SW480 (cell line): ENCODE measurements around the gene HSD17B13.
"Not testable (repeated sequence)": the region's sequence is repeated elsewhere in the genome, so short reads cannot be mapped to it uniquely, and the experiment has no call there.

Source experiments
- DNase-seq: peaks from one replicate; pipeline ENCODE4 v3.0.0-alpha.2; 2016; ENCODE audit warnings: low spot score

HSD17B13 gene

GRCh38 chr4:87315000-87315399 is 7.7 kb downstream of the HSD17B13 start:
- DNase-seq: not testable (repeated sequence)

DNA sequence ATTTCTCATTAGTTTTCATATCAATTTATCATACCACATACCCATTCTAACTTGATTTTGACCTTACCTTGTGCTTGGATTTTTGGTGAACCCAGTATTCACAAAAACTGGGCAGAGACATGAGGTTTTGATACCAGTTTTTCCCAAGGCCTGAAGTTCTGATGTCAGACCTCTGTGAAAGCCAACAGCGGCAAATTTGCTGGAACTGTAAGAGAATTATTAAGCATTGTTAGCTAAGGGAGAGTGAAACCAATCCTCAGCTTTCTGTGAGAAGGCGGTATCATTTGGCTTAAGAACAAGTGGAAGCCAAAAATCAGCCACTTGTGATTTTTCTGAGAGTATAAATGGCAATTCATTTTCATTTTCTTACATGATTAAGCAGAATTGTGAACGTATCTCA is 8.9 kb downstream of the HSD17B13 start:
- no peak for DNase-seq

DNA sequence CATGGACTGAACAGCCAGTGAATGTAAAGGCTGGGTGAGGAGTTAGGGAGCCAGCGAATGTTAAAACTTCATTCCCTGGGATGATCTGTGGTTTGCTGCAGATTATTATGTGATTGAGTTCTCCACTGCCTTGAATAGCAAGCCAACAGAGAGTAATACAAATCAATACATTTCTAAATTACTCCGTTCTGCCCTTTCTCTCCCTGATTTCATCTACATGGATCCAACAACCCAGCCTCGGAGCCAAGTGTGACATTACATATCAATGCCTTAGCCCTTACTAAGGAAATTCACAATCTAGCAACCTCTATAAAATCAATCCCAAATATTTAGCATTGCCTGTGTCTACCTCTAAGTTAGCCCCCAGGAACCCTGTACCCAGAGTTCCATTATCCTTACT is 11.0 kb downstream of the HSD17B13 start:
- no peak for DNase-seq

- DNase-seq: no peak
Observed at GRCh38 chr4:87310691-87311335, 11.9 kb downstream of the HSD17B13 start.

- DNase-seq: no peak
Observed at GRCh38 chr4:87309625-87310024, 13.1 kb downstream of the HSD17B13 start.

GRCh38 chr4:87306056-87306455 is 16.6 kb downstream of the HSD17B13 start:
- no peak for DNase-seq

DNA sequence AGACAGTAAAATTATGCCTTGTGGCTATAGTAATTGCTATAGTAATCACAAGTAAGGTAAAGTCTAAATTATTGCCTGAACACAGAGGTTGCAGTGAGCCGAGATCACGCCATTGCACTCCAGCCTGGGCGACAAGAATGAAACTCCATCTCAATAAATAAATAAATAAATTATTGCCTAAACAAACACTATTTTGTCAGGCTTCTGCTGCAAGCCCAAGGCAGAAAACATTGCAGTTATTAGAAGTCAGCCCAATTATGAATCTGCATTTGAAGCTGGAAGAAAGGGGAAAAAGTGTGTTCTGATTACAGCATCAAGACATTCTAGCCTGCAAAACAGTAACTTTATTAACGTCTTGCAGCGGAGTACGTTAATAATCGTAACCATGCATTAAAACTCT is 17.1 kb downstream of the HSD17B13 start:
- no peak for DNase-seq

GRCh38 chr4:87304745-87305432 is 17.8 kb downstream of the HSD17B13 start:
- DNase-seq: no peak

- no peak for DNase-seq
Observed at GRCh38 chr4:87299898-87300297, 22.8 kb downstream of the HSD17B13 start.

DNA sequence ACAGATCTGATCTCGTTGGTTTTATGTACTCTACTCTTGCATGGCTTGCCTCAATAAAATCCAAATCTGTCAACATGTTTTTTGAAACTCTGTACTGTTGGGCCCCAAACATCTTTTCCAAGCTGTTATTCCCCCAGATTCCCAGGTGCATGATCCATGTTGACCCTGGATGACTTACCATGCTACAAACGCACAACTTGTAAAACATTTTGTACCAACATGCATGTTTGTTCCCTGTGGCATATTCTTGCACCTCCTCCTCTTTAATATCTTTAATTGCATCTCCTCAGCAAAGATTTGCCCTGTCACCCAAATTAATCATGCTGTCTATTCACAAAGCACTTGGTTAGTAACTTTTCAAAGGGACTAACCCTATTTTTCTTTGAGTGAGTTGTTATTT is 24.3 kb downstream of the HSD17B13 start:
- DNase-seq: no peak

- not testable (repeated sequence) for DNase-seq
Observed at GRCh38 chr4:87294911-87295310, 27.8 kb downstream of the HSD17B13 start.

GRCh38 chr4:87293889-87294288 is 28.8 kb downstream of the HSD17B13 start:
- not testable (repeated sequence) for DNase-seq

- no peak for DNase-seq
Observed at GRCh38 chr4:87286970-87287369, 35.7 kb downstream of the HSD17B13 start.

- not testable (repeated sequence) for DNase-seq
Observed at GRCh38 chr4:87284268-87284667, 38.4 kb downstream of the HSD17B13 start.

DNA sequence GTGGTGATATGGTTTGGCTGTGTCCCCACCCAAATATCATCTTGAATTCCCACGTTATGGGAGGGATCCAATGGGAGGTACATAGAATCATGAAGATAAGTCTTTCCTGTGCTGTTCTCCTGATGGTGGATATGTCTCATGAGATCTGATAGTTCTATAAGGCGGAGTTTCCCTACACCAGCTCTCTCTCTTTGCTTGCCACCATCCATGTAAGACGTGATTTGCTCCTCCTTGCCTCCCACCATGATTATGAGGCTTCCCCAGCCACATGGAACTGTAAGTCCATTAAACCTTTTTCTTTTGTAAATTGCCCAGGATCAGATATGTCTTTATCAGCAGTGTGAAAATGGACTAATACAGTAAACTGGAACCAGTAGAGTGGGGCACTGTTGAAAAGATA is 39.5 kb downstream of the HSD17B13 start:
- no peak for DNase-seq

GRCh38 chr4:87281603-87282002 is 41.1 kb downstream of the HSD17B13 start:
- DNase-seq: no peak

GRCh38 chr4:87278335-87278794 is 44.3 kb downstream of the HSD17B13 start:
- DNase-seq: no peak

DNA sequence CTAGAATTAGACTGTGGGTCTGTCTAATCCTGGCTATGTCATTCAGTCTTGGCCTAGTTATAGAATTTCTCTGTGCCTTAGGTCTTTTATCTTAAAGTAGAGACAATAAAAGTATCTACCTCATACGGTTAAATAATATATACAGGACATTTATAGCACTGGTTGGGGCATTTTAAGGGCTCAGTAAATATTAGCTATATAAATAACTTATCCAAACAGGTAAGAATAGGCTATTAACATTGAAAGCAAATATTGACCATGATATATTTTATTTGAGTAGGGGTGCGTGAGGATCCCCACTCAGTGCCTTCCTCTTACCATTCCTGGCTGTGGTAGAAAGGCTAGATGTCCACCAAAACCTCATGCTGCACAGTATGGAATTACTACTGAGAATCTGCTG is 47.4 kb downstream of the HSD17B13 start:
- no peak for DNase-seq

DNA sequence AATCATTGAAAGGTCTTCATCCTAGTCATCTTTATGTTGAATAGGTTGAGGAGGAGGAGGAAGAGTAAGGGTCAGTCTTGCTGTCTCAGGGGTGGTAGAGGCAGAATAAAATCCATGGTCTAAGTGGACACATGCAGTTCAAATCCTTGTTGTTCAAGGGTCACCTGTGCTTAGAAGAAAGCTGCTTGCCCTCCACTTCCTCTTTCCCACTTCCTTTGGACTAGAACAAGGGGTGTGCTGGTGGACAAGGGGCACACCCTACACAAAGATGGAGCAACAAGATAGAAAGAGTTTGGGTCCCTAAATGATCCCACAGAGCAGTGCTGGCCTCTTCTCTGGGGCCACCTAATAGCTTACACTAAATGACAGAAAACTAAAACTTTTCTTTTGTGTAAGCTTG is 47.9 kb downstream of the HSD17B13 start:
- DNase-seq: no peak

- DNase-seq: no peak
Observed at GRCh38 chr4:87274327-87274726, 48.4 kb downstream of the HSD17B13 start.

DNA sequence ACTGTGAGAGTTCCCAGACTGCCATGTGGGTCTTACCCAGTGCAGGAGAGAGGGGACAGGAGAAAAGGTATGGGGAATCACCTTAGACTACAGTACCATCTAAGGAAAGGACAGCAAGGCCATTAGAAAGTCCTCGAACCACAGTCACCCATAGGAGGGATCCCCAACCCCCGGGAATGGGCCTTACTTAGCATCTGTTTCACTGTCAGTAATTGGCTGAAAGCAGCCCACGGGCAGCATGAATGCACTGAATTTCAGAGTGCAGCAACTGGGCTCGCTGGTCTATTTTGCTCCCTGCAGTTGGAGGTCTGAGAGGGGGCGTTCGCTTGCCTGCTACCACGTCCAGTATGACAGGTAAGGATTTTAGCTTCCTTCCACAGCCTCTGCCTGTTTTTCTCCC is 51.9 kb downstream of the HSD17B13 start:
- DNase-seq: no peak

DNA sequence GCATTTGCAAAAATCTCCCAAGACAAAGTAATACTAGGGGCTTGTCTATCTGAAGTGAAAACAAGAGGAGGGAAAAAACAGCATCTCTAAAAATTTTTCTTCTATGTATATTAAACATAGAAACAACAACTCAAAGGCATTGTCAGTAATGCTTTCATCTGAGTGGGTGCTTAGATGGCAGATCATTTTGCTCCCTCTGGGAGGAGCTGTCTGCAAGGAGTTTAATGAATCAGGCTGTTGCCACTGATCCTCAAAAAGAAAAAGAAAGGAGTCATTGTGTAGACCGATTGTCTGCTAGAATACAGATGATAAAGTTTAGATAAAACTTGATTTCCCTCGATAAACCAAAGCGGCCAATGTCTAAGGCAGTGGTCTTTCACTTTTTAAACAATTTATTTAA is 52.5 kb downstream of the HSD17B13 start:
- DNase-seq: peak; percentile 30

GRCh38 chr4:87268411-87268810 is 54.3 kb downstream of the HSD17B13 start:
- DNase-seq: no peak

DNA sequence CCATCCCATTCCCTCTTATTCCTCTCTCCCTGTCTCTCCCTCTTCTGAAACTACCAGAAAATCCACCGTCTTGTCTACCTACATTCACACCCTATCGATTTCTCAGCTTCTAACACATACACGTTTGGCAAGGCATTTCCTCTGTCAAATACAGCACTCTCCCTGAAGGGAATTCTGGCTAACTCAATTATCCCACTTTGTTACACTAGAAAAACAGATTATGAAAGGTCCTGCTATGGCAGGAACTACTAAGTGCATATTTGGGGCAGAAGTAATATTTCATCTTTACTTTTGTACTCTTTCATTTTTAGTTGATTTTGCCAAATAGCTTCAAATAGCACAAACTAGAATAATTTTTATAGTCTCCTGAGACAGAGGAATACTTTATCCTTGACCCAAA is 55.7 kb downstream of the HSD17B13 start:
- no peak for DNase-seq
